ENCODE data around the gene SNRPD1.
"Not testable (repeated sequence)": the region's sequence is repeated elsewhere in the genome, so short reads cannot be mapped to it uniquely, and the experiment has no call there.

SNRPD1 gene

DNA sequence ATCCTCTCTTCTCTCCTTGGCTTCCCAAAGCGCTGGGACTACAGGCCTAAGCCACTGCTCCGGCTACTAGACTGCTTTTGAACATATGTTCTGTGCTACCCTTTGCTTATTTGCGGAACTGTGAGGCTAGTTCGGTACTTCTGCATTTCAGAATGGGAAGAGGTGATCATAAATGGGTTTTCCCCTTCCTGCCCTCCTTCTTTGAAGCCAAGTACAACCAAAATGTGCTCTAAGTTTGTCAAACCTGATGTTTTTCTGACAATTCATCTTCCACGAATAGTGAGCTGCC is 9.9 kb upstream of the SNRPD1 start:
- Histone ChIP-seq H3K36me3 (ENCODE audit: insufficient read depth, low read length) (no peaks in the 10 kb centered on the region), H3K27me3 (ENCODE audit: control insufficient read depth in 1 of 2, insufficient read depth in 2 of 2, low read length in 2 of 2) (no peaks in the 10 kb centered on the region), H3K4me3 (ENCODE audit: low read depth in 1 of 2, low read length in 2 of 2) (no peak overlapping the region), H3K9ac (ENCODE audit: low read length) (no peak overlapping the region), H3K4me1 (ENCODE audit: insufficient read depth, low read length) (peaks cover 5% of the 10 kb centered on the region), H3K27ac (ENCODE audit: low read depth, low read length) (no peak overlapping the region), H3K9me3 (ENCODE audit: low read length) (no peaks in the 10 kb centered on the region)

DNA sequence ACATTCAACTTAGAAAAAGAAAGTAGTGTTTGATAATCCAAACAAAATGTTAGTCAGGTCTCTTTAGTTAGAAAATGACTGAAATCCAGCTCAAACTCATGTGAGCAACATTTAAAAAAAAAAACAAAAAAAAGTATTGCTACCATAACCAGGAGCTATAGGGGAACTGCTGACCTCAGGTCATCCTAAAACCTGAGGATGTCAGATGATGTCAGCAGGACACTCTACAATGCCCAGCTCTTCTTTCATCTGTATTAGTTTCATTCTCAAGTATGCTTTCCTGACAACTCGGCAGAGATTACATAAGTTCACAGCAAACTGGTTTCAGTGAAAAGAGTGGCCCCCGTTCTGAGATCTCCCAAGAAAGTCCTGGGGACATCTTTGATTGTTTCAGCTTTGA is 7.4 kb upstream of the SNRPD1 start:
- H3K4me3 ChIP-seq (ENCODE audit: low read depth in 1 of 2, low read length in 2 of 2): no peak overlapping the region
- no peaks in the 10 kb centered on the region for H3K36me3 ChIP-seq (ENCODE audit: insufficient read depth, low read length)
- no peak overlapping the region for H3K27ac ChIP-seq (ENCODE audit: low read depth, low read length)
- no peaks in the 10 kb centered on the region for H3K4me1 ChIP-seq (ENCODE audit: insufficient read depth, low read length)
- no peaks in the 10 kb centered on the region for H3K9me3 ChIP-seq (ENCODE audit: low read length)
- H3K9ac ChIP-seq (ENCODE audit: low read length): no peak overlapping the region
- no peaks in the 10 kb centered on the region for H3K27me3 ChIP-seq (ENCODE audit: control insufficient read depth in 1 of 2, insufficient read depth in 2 of 2, low read length in 2 of 2)

DNA sequence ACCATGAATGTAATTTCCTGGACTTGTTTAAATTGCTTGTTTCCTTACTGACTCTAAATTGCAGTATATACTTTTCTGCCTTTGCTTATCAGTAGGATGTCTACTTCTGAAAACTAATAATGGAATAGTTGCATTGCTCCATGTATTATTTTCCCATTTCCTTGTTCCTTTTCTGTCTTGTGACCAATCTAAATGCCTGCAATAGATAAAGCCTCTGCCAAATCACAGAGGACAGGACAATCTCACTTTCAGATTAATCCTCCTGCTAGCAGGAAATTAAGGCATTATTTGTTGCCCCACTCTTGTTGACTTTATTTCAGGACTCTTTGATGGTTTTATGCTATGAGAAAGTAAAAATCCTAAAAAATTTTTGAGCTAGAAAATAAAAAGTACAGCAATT is 6.9 kb upstream of the SNRPD1 start:
- no peak overlapping the region for H3K27ac ChIP-seq (ENCODE audit: low read depth, low read length)
- H3K4me1 ChIP-seq (ENCODE audit: insufficient read depth, low read length): no peaks in the 10 kb centered on the region
- H3K9ac ChIP-seq (ENCODE audit: low read length): no peak overlapping the region
- H3K36me3 ChIP-seq (ENCODE audit: insufficient read depth, low read length): no peaks in the 10 kb centered on the region
- no peak overlapping the region for H3K4me3 ChIP-seq (ENCODE audit: low read depth in 1 of 2, low read length in 2 of 2)
- H3K27me3 ChIP-seq (ENCODE audit: control insufficient read depth in 1 of 2, insufficient read depth in 2 of 2, low read length in 2 of 2): no peaks in the 10 kb centered on the region
- H3K9me3 ChIP-seq (ENCODE audit: low read length): no peaks in the 10 kb centered on the region

DNA sequence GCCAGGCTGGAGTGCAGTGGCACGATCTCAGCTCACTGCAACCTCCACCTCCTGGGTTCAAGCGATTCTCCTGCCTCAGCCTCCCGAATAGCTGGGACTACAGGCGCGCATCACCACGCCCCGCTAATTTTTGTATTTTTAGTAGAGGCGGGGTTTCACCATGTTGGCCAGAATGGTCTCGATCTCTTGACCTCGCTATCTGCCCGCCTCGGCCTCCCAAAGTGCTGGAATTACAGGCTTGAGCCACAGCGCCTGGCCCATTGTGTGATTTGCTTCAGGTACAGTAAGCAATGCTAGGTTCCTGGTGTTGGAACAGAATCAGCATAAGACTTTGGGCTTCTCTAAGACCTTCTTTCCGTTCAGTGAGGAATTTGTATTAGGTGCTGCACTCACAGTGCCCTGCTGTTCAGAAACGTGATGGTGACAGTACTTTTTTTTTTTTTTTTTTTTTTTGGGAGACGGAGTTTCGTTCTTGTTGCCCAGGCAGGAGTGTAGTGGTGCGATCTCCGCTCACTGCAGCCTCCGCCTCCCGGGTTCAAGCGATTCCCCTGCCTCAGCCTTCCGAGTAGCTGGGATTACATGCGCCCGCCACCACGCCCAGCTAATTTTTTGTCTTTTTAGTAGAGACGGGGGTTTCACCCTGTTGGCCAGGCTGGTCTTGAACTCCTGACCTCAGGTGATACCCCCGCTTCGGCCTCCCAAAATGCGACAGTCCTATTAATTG is 551 bp upstream of the SNRPD1 start:
- H3K27me3 ChIP-seq (ENCODE audit: control insufficient read depth in 1 of 2, insufficient read depth in 2 of 2, low read length in 2 of 2); H3K4me1 ChIP-seq (ENCODE audit: insufficient read depth, low read length); H3K36me3 ChIP-seq (ENCODE audit: insufficient read depth, low read length); H3K9me3 ChIP-seq (ENCODE audit: low read length): not testable (repeated sequence)
- Histone ChIP-seq H3K27ac (ENCODE audit: low read depth, low read length) (peak overlapping the region; percentile 44), H3K4me3 (ENCODE audit: low read depth in 1 of 2, low read length in 2 of 2) (peak overlapping the region in 1 of 2 donors; percentile 93), H3K9ac (ENCODE audit: low read length) (peak overlapping the region; percentile 50)

DNA sequence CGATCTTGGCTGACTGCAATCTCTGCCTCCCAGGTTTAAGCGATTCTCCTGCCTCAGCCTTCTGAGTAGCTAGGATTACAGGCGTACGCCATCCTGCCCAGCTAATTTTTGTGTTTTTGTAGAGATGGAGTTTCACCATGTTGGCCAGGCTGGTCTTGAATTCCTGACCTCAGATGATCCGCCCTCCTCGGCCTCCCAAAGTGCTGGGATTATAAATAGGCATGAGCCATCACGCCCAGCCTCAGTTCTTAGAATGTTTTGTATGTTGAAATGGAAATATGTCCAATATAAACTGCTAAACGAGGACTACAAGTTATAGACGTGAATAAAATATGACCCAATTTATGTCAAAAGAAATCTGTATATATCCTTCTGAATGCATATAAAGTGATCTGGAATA is 9.5 kb downstream of the SNRPD1 start:
- H3K27ac ChIP-seq (ENCODE audit: low read depth, low read length); H3K4me3 ChIP-seq (ENCODE audit: low read depth in 1 of 2, low read length in 2 of 2); H3K27me3 ChIP-seq (ENCODE audit: control insufficient read depth in 1 of 2, insufficient read depth in 2 of 2, low read length in 2 of 2); H3K9ac ChIP-seq (ENCODE audit: low read length); H3K4me1 ChIP-seq (ENCODE audit: insufficient read depth, low read length); H3K9me3 ChIP-seq (ENCODE audit: low read length): not testable (repeated sequence)
- peaks cover 27% of the 10 kb centered on the region for H3K36me3 ChIP-seq (ENCODE audit: insufficient read depth, low read length)

DNA sequence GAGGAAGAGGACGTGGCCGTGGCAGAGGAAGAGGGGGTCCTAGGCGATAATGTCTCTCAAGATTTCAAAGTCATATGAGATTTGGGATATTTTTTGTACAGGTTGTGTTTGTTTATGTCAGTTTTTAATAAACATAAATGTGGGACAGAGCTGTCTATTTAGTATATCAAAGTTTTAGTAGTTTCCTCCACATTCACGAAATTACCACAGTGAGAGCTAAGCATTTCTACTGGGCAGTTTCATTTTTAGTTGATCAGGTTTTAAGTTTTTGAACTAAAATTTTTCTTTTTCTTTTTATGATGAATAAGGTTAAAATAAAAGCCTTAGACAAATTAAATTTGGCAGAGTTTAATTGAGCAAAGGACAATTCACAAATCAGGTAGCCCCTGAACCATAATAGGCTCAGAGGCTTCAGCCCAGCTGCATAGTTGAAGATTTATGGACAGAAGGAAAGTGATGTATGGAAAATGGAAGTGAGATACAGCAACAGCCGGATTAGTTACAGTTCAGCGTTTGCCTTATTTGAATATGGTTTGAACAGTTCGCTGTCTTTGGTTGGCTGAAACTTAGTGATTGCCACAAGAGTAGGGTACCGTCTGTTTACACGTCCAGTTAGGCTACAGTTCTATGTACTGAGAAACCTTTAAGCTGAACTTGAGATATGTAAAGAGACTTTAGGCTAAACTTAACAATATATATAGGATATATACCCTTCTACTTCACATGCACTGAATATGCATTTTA is 17.1 kb downstream of the SNRPD1 start:
- H3K4me3 ChIP-seq (ENCODE audit: low read depth in 1 of 2, low read length in 2 of 2): no peak overlapping the region
- H3K9ac ChIP-seq (ENCODE audit: low read length): no peak overlapping the region
- no peaks in the 10 kb centered on the region for H3K4me1 ChIP-seq (ENCODE audit: insufficient read depth, low read length)
- H3K9me3 ChIP-seq (ENCODE audit: low read length): no peaks in the 10 kb centered on the region
- no peak overlapping the region for H3K27ac ChIP-seq (ENCODE audit: low read depth, low read length)
- H3K36me3 ChIP-seq (ENCODE audit: insufficient read depth, low read length): peaks cover 23% of the 10 kb centered on the region
- H3K27me3 ChIP-seq (ENCODE audit: control insufficient read depth in 1 of 2, insufficient read depth in 2 of 2, low read length in 2 of 2): no peaks in the 10 kb centered on the region

DNA sequence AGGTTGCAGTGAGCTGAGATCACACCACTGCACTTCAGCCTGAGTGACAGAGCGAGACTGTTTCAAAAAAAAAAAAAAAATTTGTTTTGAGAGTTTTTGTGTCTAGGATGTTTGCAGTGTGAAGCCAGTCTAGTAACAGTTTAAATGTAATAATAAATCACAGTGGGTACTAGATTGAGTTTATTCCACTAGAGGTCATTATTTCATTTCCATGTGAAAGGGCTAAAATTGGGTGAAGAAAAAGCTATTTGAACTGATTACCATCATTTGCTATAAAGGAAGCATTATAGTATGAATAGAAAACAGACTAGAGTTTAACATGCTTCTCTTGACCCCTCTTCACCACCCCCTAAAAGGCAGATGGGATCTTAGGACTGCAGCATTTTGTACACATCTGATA is 20.3 kb downstream of the SNRPD1 start:
- Histone ChIP-seq H3K27ac (ENCODE audit: low read depth, low read length) (no peak overlapping the region), H3K9ac (ENCODE audit: low read length) (no peak overlapping the region), H3K4me1 (ENCODE audit: insufficient read depth, low read length) (no peaks in the 10 kb centered on the region), H3K36me3 (ENCODE audit: insufficient read depth, low read length) (peaks cover 8% of the 10 kb centered on the region), H3K27me3 (ENCODE audit: control insufficient read depth in 1 of 2, insufficient read depth in 2 of 2, low read length in 2 of 2) (no peaks in the 10 kb centered on the region), H3K9me3 (ENCODE audit: low read length) (no peaks in the 10 kb centered on the region), H3K4me3 (ENCODE audit: low read depth in 1 of 2, low read length in 2 of 2) (no peak overlapping the region)

DNA sequence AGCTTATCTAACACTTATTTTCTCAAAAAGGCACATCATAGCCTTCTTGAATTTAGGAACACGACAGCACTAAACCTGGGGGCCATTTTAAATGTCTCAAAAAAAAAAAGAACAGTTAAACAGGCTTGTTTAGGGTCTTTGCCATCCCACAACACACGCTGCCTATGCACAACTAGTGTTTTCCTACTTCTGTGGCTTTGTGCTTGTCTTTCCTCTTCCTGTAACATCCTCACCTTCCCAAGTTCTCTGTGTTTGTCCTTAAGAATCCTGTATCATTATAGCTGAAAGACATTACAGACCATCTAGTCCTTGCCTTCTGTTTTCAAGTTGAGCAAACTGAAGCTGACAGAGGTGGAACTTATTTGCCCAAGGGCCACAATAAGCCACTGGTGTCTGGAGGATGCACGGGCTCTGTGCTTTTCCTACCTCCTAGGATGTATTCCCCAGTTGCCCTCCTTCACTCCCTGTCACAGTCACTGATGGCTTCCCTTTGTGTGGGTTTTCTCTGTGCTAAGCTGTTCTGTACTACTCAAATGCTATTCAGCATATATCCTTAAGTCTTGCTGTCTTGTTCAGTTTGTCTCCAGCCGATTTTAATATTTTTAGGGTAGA is 22.6 kb downstream of the SNRPD1 start:
- Histone ChIP-seq H3K27ac (ENCODE audit: low read depth, low read length) (no peak overlapping the region), H3K4me1 (ENCODE audit: insufficient read depth, low read length) (no peaks in the 10 kb centered on the region), H3K4me3 (ENCODE audit: low read depth in 1 of 2, low read length in 2 of 2) (no peak overlapping the region), H3K9ac (ENCODE audit: low read length) (no peak overlapping the region), H3K36me3 (ENCODE audit: insufficient read depth, low read length) (peaks cover 4% of the 10 kb centered on the region), H3K27me3 (ENCODE audit: control insufficient read depth in 1 of 2, insufficient read depth in 2 of 2, low read length in 2 of 2) (no peaks in the 10 kb centered on the region), H3K9me3 (ENCODE audit: low read length) (no peaks in the 10 kb centered on the region)

DNA sequence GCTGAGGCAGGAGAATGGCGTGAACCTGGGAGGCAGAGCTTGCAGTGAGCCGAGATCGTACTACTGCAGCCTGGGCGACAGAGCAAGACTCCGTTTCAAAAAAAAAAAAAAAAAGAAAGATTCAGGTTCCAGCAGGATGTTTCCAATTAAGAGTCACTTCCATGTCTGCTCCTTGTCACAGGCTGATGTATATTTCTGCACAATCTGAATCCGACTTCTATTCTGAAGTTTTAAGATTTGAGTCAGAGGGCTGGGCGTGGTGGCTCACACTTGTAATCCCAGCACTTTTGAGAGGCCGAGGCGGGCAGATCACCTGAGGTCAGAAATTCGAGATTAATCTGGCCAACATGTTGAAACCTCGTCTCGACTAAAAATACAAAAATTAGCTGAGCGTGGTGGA is 24.7 kb downstream of the SNRPD1 start:
- Histone ChIP-seq H3K4me3 (ENCODE audit: low read depth in 1 of 2, low read length in 2 of 2) (no peak overlapping the region), H3K9me3 (ENCODE audit: low read length) (no peaks in the 10 kb centered on the region), H3K27ac (ENCODE audit: low read depth, low read length) (no peak overlapping the region), H3K36me3 (ENCODE audit: insufficient read depth, low read length) (no peaks in the 10 kb centered on the region), H3K27me3 (ENCODE audit: control insufficient read depth in 1 of 2, insufficient read depth in 2 of 2, low read length in 2 of 2) (no peaks in the 10 kb centered on the region), H3K4me1 (ENCODE audit: insufficient read depth, low read length) (no peaks in the 10 kb centered on the region), H3K9ac (ENCODE audit: low read length) (no peak overlapping the region)

DNA sequence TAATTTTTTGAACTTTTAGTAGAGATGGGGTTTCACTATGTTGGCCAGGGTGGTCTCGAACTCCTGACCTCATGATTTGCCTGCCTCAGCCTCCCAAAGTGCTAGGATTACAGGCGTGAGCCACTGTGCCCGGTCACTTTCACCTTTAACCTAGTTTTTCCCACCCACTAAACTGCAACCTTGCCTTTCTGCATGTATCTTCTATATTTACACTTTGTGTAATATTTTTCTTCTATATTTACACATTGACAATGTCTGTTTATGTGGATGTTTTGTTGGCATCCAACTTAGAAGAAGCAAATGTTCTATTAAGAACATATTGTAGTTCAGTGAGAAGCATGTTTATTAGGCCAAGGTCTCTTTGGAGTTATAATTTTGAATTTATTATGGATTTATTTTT is 26.7 kb downstream of the SNRPD1 start:
- H3K36me3 ChIP-seq (ENCODE audit: insufficient read depth, low read length): no peaks in the 10 kb centered on the region
- no peaks in the 10 kb centered on the region for H3K9me3 ChIP-seq (ENCODE audit: low read length)
- H3K4me3 ChIP-seq (ENCODE audit: low read depth in 1 of 2, low read length in 2 of 2): no peak overlapping the region
- H3K9ac ChIP-seq (ENCODE audit: low read length): no peak overlapping the region
- H3K27ac ChIP-seq (ENCODE audit: low read depth, low read length): no peak overlapping the region
- no peaks in the 10 kb centered on the region for H3K27me3 ChIP-seq (ENCODE audit: control insufficient read depth in 1 of 2, insufficient read depth in 2 of 2, low read length in 2 of 2)
- H3K4me1 ChIP-seq (ENCODE audit: insufficient read depth, low read length): no peaks in the 10 kb centered on the region

DNA sequence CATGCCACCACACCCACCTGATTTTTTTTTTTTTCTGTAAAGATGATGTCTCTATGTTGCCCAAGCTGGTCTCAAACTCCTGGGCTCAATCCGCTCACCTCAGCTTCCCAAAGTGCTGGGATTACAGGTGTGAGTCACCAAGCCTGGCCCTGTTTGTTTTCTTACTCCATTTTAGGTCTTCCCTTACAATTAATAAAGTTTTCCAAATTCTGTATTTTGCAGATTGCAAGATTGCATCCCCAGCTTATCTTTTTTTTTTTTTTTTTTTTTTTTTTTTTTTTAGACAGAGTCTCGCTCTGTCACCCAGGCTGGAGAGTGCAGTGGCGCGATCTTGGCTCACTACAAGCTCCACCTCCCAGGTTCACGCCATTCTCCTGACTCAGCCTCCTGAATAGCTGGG is 28.3 kb downstream of the SNRPD1 start:
- H3K9ac ChIP-seq (ENCODE audit: low read length); H3K4me3 ChIP-seq (ENCODE audit: low read depth in 1 of 2, low read length in 2 of 2); H3K27me3 ChIP-seq (ENCODE audit: control insufficient read depth in 1 of 2, insufficient read depth in 2 of 2, low read length in 2 of 2); H3K36me3 ChIP-seq (ENCODE audit: insufficient read depth, low read length); H3K4me1 ChIP-seq (ENCODE audit: insufficient read depth, low read length); H3K9me3 ChIP-seq (ENCODE audit: low read length); H3K27ac ChIP-seq (ENCODE audit: low read depth, low read length): not testable (repeated sequence)

DNA sequence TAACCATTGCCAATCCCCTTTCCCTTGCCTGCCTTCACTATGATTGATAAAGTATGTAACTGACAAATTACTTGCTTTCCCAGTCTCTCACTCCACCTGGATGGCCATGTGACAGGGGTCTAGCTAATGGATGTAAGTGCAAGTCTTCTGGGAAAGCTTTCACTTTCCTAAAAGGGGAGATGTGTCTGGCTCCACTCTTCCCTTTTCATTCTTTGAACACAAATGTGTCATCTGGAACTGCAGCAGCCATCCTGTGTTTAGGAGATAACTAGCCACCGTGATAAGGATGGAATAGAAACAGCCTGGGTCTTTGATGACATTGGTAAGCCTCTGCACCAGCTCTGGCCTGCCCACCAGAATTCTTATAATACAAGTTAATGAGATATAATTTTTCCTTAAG is 38.2 kb downstream of the SNRPD1 start:
- no peaks in the 10 kb centered on the region for H3K4me1 ChIP-seq (ENCODE audit: insufficient read depth, low read length)
- no peak overlapping the region for H3K9ac ChIP-seq (ENCODE audit: low read length)
- H3K36me3 ChIP-seq (ENCODE audit: insufficient read depth, low read length): no peaks in the 10 kb centered on the region
- H3K4me3 ChIP-seq (ENCODE audit: low read depth in 1 of 2, low read length in 2 of 2): no peak overlapping the region
- no peaks in the 10 kb centered on the region for H3K27me3 ChIP-seq (ENCODE audit: control insufficient read depth in 1 of 2, insufficient read depth in 2 of 2, low read length in 2 of 2)
- H3K9me3 ChIP-seq (ENCODE audit: low read length): no peaks in the 10 kb centered on the region
- no peak overlapping the region for H3K27ac ChIP-seq (ENCODE audit: low read depth, low read length)

All from muscle layer of colon (tissue), 2 donors.